DND-41 (cell line): ENCODE data around the gene GRID2.

ENCODE experiments used
- ATAC-seq: fragments of 200-7000 bp; cut with Tn5 transposase; 3 replicates; pipeline ENCODE4 v1.9.1; 2021; ENCODE audit warnings: low read depth; ENCODE audit not compliant: insufficient read depth
- DNase-seq: peaks from one replicate; pipeline ENCODE4 v3.0.0-alpha.2; 2020
- H2AFZ ChIP-seq: 2 replicates; pipeline ENCODE4 v1.6.0; 2012; ENCODE audit warnings: low read depth, low read length
- H3K27ac ChIP-seq: 2 replicates; pipeline ENCODE4 v1.5.1; 2012; ENCODE audit warnings: low read length, inconsistent platforms
- H3K27me3 ChIP-seq: fragments of 200-600 bp; sonication (generic); 2 replicates; pipeline ENCODE4 v1.6.0; 2012; ENCODE audit warnings: low read length, mild to moderate bottlenecking, inconsistent platforms; ENCODE audit not compliant: insufficient read depth, poor library complexity
- H3K36me3 ChIP-seq: 2 replicates; pipeline ENCODE4 v1.5.1; 2012; ENCODE audit warnings: low read length, inconsistent platforms; ENCODE audit not compliant: insufficient read depth
- H3K4me1 ChIP-seq: 2 replicates; pipeline ENCODE4 v1.5.1; 2012; ENCODE audit warnings: mild to moderate bottlenecking, low read length; ENCODE audit not compliant: insufficient read depth
- H3K4me2 ChIP-seq: 2 replicates; pipeline ENCODE4 v1.6.0; 2012; ENCODE audit warnings: mild to moderate bottlenecking, moderate library complexity, low read length, inconsistent platforms; ENCODE audit not compliant: insufficient read depth
- H3K4me3 ChIP-seq, 2 experiments: fragments of 200-600 bp in 1 of 2; shearing (Covaris generic) in 1 of 2; 2 replicates each; pipeline ENCODE4 v1.5.1; 2012 to 2016; ENCODE audit warnings: inconsistent platforms in 2 of 2, low read length in 2 of 2, mild to moderate bottlenecking in 2 of 2, low read depth in 1 of 2, moderate library complexity in 1 of 2
- H3K79me2 ChIP-seq: 2 replicates; pipeline ENCODE4 v1.6.0; 2012; ENCODE audit warnings: low read length, inconsistent platforms; ENCODE audit not compliant: insufficient read depth
- H3K9ac ChIP-seq: 2 replicates; pipeline ENCODE4 v1.6.0; 2012; ENCODE audit warnings: low read depth, mild to moderate bottlenecking, inconsistent platforms, low read length, moderate library complexity
- H3K9me3 ChIP-seq: 2 replicates; pipeline ENCODE4 v1.5.1; 2012; ENCODE audit warnings: low read length, moderate library complexity, mild to moderate bottlenecking, inconsistent platforms; ENCODE audit not compliant: insufficient read depth, severe bottlenecking
- H4K20me1 ChIP-seq: 2 replicates; pipeline ENCODE4 v1.6.0; 2012; ENCODE audit warnings: low read length; ENCODE audit not compliant: insufficient read depth
- CTCF ChIP-seq: IDR thresholded peaks from 2 replicates; pipeline ENCODE4 v1.5.1; 2012; ENCODE audit warnings: borderline replicate concordance, low read length, moderate library complexity, mild to moderate bottlenecking; ENCODE audit not compliant: poor library complexity, severe bottlenecking; ENCODE audit errors: extremely low read depth
- EZH2 ChIP-seq: IDR thresholded peaks from 3 replicates; pipeline ENCODE4 v1.6.1; 2012; ENCODE audit warnings: borderline replicate concordance, low read depth, mild to moderate bottlenecking, moderate library complexity, low read length, inconsistent platforms; ENCODE audit not compliant: severe bottlenecking

Gene GRID2

DNA sequence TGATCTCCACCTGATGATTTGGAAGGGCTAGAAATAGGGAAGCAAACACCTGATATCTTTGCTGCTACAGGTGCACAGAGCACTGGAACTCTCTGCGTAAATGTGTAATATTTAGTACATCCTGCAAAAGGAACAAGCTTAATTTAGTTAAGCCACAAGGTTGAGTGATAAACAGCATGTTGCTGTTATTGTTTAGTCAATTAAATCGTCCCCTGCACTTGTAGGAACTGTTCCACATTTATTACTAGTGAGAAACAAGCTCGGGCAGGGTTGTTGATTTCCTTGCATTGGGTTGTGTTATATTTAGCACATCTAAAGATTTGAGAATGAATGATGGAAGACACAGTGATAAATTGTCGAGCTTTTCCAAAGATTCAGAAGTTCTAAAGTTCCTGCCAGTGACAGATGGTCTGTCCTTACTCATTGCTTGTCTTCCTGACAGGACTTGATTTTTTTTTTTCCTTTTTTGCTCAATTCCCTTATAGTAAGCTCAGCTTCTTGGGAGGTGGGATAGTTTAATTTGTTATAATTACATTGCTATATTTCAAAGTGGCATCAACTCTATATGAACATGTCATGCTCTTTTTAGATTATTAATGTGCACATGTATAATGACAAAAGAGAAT lies 897.8 kb downstream of the GRID2 start:
- TF ChIP-seq CTCF (no peak), EZH2 (no peak)
- no peak overlapping the region for H3K4me2 ChIP-seq
- no peaks in the 10 kb centered on the region for H3K9me3 ChIP-seq
- ATAC-seq (no peak), DNase-seq (no peak)
- no peaks in the 10 kb centered on the region for H3K36me3 ChIP-seq
- H4K20me1 ChIP-seq = no peaks in the 10 kb centered on the region
- no peaks in the 10 kb centered on the region for H3K27me3 ChIP-seq
- H3K4me1 ChIP-seq = no peaks in the 10 kb centered on the region
- no peaks in the 10 kb centered on the region for H3K79me2 ChIP-seq
- H3K4me3 ChIP-seq = no peak overlapping the region
- H3K9ac ChIP-seq = no peak overlapping the region
- H3K27ac ChIP-seq = no peak overlapping the region
- no peak overlapping the region for H2AFZ ChIP-seq

DNA sequence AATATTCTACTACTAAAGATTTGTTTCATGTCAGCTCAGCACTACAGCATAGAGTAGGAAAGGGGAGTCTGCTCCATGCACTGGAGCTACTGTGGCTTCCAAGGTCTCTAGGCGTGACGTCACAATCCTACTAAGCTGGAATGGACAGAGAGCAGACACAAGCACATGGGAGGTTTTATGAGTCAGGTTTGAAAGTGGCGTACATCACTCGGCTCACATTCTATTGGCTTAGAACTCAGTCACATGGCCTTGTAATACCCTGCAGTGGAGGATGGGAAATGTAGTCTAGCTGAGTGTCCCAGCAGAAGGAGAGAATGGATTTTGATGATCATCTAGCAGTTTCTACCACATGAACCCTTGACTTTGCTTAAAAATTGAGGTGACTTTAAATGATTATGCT lies 899.9 kb downstream of the GRID2 start:
- no peak for ATAC-seq
- Histone ChIP-seq H3K4me2 (no peak overlapping the region), H3K27ac (no peak overlapping the region), H3K27me3 (no peaks in the 10 kb centered on the region), H3K4me1 (no peaks in the 10 kb centered on the region), H3K9me3 (no peaks in the 10 kb centered on the region), H2AFZ (no peak overlapping the region), H4K20me1 (no peaks in the 10 kb centered on the region), H3K79me2 (no peaks in the 10 kb centered on the region), H3K4me3 (no peak overlapping the region), H3K36me3 (no peaks in the 10 kb centered on the region), H3K9ac (no peak overlapping the region)
- no peak for DNase-seq
- TF ChIP-seq CTCF (no peak), EZH2 (no peak)

GRCh38 chr4:93212250-93212649 lies 908.5 kb downstream of the GRID2 start:
- Histone ChIP-seq H3K27ac (no peak overlapping the region), H3K4me3 (no peak overlapping the region), H3K9ac (no peak overlapping the region), H4K20me1 (no peaks in the 10 kb centered on the region), H3K27me3 (no peaks in the 10 kb centered on the region), H3K9me3 (no peaks in the 10 kb centered on the region), H3K79me2 (no peaks in the 10 kb centered on the region), H3K4me2 (no peak overlapping the region), H2AFZ (no peak overlapping the region), H3K4me1 (no peaks in the 10 kb centered on the region), H3K36me3 (no peaks in the 10 kb centered on the region)
- TF ChIP-seq CTCF = no peak
- TF ChIP-seq EZH2 = no peak
- ATAC-seq (no peak), DNase-seq (no peak)
